ENCODE data around the gene IP6K1. TPM values are rescaled to one million over a fixed set of nuclear protein-coding genes. Genes with fewer than 3 reads are reported as not detected.

IP6K1 gene
- total and polyA plus RNA-seq, 2 experiments from 2014 or later = 10.7 to 35.5 TPM

DNA sequence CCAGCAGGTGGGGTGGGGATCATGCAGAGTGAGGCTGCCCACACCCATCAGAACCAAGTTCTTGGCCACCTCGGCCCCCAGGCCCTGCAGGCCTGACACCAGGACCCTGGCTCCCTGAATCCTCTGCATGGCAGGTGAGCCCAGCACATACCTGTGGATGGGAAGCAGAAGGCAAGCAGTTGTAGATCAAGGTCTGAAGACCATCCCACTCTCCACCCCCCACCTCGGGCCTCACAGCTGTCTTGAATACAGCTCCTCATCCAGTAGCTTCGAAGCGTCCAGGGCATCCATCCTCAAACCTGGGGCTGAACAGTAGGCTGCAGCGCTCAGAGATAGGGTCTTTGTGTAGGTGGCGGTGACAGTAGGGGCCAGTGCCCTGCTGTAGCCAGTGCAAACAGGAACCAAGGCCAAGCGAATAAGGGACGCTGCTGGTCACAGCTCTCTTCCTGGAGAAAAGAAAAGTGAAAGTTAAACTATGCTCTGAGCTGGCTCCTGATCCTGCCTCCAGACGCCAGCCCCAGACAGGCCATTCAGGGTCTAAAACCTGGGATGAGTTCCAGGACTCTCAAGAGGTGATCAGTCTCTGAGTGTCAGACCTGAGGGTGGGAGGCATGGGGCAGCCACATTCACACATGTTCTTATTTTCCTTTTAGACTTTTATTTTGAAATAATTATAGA is 27.3 kb upstream of the IP6K1 start, which contains the start of gene UBA7 (continued):
- TF ChIP-seq, protein P1, sequence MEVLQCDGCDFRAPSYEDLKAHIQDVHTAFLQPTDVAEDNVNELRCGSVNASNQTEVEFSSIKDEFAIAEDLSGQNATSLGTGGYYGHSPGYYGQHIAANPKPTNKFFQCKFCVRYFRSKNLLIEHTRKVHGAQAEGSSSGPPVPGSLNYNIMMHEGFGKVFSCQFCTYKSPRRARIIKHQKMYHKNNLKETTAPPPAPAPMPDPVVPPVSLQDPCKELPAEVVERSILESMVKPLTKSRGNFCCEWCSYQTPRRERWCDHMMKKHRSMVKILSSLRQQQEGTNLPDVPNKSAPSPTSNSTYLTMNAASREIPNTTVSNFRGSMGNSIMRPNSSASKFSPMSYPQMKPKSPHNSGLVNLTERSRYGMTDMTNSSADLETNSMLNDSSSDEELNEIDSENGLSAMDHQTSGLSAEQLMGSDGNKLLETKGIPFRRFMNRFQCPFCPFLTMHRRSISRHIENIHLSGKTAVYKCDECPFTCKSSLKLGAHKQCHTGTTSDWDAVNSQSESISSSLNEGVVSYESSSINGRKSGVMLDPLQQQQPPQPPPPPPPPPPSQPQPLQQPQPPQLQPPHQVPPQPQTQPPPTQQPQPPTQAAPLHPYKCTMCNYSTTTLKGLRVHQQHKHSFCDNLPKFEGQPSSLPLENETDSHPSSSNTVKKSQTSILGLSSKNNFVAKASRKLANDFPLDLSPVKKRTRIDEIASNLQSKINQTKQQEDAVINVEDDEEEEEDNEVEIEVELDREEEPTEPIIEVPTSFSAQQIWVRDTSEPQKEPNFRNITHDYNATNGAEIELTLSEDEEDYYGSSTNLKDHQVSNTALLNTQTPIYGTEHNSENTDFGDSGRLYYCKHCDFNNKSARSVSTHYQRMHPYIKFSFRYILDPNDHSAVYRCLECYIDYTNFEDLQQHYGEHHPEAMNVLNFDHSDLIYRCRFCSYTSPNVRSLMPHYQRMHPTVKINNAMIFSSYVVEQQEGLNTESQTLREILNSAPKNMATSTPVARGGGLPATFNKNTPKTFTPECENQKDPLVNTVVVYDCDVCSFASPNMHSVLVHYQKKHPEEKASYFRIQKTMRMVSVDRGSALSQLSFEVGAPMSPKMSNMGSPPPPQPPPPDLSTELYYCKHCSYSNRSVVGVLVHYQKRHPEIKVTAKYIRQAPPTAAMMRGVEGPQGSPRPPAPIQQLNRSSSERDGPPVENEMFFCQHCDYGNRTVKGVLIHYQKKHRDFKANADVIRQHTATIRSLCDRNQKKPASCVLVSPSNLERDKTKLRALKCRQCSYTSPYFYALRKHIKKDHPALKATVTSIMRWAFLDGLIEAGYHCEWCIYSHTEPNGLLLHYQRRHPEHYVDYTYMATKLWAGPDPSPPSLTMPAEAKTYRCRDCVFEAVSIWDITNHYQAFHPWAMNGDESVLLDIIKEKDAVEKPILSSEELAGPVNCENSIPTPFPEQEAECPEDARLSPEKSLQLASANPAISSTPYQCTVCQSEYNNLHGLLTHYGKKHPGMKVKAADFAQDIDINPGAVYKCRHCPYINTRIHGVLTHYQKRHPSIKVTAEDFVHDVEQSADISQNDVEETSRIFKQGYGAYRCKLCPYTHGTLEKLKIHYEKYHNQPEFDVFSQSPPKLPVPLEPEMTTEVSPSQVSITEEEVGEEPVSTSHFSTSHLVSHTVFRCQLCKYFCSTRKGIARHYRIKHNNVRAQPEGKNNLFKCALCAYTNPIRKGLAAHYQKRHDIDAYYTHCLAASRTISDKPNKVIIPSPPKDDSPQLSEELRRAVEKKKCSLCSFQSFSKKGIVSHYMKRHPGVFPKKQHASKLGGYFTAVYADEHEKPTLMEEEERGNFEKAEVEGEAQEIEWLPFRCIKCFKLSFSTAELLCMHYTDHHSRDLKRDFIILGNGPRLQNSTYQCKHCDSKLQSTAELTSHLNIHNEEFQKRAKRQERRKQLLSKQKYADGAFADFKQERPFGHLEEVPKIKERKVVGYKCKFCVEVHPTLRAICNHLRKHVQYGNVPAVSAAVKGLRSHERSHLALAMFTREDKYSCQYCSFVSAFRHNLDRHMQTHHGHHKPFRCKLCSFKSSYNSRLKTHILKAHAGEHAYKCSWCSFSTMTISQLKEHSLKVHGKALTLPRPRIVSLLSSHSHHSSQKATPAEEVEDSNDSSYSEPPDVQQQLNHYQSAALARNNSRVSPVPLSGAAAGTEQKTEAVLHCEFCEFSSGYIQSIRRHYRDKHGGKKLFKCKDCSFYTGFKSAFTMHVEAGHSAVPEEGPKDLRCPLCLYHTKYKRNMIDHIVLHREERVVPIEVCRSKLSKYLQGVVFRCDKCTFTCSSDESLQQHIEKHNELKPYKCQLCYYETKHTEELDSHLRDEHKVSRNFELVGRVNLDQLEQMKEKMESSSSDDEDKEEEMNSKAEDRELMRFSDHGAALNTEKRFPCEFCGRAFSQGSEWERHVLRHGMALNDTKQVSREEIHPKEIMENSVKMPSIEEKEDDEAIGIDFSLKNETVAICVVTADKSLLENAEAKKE (CRISPR knock-in tag; IDR thresholded peaks at IDR 0.05) = no peak
- no peak for TF ChIP-seq ZNF331 (CRISPR knock-in tag; IDR thresholded peaks at IDR 0.05; ENCODE audit: low read depth)

GRCh38 chr3:49812916-49813496 is 26.7 kb upstream of the IP6K1 start:
- no peaks in the 10 kb centered on the region for H3K9me3 Mint-ChIP-seq
- H2AFZ ChIP-seq = no peak overlapping the region
- TF ChIP-seq ZNF331 (CRISPR knock-in tag; IDR thresholded peaks at IDR 0.05; ENCODE audit: low read depth) (no peak), ZNF114 (CRISPR knock-in tag; IDR thresholded peaks at IDR 0.05) (no peak), EZH2phosphoT487 (IDR thresholded peaks at IDR 0.05; ENCODE audit: unreplicated experiment) (no peak), POLR2AphosphoS5 (IDR thresholded peaks at IDR 0.05; ENCODE audit: low read depth) (no peak), STAT1 (IDR thresholded peaks at IDR 0.05; ENCODE audit: unreplicated experiment) (no peak), JUNB (IDR thresholded peaks at IDR 0.05; ENCODE audit: unreplicated experiment) (no peak)
- TF ChIP-seq, protein P2, sequence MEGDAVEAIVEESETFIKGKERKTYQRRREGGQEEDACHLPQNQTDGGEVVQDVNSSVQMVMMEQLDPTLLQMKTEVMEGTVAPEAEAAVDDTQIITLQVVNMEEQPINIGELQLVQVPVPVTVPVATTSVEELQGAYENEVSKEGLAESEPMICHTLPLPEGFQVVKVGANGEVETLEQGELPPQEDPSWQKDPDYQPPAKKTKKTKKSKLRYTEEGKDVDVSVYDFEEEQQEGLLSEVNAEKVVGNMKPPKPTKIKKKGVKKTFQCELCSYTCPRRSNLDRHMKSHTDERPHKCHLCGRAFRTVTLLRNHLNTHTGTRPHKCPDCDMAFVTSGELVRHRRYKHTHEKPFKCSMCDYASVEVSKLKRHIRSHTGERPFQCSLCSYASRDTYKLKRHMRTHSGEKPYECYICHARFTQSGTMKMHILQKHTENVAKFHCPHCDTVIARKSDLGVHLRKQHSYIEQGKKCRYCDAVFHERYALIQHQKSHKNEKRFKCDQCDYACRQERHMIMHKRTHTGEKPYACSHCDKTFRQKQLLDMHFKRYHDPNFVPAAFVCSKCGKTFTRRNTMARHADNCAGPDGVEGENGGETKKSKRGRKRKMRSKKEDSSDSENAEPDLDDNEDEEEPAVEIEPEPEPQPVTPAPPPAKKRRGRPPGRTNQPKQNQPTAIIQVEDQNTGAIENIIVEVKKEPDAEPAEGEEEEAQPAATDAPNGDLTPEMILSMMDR (conservative IDR thresholded peaks at IDR 0.05; ENCODE audit: low read depth in 2 of 2) = no peak
- TF ChIP-seq, protein P3, sequence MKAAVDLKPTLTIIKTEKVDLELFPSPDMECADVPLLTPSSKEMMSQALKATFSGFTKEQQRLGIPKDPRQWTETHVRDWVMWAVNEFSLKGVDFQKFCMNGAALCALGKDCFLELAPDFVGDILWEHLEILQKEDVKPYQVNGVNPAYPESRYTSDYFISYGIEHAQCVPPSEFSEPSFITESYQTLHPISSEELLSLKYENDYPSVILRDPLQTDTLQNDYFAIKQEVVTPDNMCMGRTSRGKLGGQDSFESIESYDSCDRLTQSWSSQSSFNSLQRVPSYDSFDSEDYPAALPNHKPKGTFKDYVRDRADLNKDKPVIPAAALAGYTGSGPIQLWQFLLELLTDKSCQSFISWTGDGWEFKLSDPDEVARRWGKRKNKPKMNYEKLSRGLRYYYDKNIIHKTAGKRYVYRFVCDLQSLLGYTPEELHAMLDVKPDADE (IDR thresholded peaks at IDR 0.05) = no peak
- TF ChIP-seq, protein P4, sequence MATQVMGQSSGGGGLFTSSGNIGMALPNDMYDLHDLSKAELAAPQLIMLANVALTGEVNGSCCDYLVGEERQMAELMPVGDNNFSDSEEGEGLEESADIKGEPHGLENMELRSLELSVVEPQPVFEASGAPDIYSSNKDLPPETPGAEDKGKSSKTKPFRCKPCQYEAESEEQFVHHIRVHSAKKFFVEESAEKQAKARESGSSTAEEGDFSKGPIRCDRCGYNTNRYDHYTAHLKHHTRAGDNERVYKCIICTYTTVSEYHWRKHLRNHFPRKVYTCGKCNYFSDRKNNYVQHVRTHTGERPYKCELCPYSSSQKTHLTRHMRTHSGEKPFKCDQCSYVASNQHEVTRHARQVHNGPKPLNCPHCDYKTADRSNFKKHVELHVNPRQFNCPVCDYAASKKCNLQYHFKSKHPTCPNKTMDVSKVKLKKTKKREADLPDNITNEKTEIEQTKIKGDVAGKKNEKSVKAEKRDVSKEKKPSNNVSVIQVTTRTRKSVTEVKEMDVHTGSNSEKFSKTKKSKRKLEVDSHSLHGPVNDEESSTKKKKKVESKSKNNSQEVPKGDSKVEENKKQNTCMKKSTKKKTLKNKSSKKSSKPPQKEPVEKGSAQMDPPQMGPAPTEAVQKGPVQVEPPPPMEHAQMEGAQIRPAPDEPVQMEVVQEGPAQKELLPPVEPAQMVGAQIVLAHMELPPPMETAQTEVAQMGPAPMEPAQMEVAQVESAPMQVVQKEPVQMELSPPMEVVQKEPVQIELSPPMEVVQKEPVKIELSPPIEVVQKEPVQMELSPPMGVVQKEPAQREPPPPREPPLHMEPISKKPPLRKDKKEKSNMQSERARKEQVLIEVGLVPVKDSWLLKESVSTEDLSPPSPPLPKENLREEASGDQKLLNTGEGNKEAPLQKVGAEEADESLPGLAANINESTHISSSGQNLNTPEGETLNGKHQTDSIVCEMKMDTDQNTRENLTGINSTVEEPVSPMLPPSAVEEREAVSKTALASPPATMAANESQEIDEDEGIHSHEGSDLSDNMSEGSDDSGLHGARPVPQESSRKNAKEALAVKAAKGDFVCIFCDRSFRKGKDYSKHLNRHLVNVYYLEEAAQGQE (IDR thresholded peaks at IDR 0.05; ENCODE audit: unreplicated experiment) = no peak

More at GRCh38 chr3:49812916-49813496, 26.7 kb upstream of the IP6K1 start:
- Mint-ChIP-seq H3K4me1 (no peaks in the 10 kb centered on the region; the same call in 2 of the 3 replicates), H3K36me3 (ENCODE audit: low read depth) (no peaks in the 10 kb centered on the region), H3K4me3 (no peak overlapping the region), H3K27ac (no peak overlapping the region), H3K27me3 (ENCODE audit: insufficient read depth, low read depth, poor library complexity) (peaks cover 6% of the 10 kb centered on the region)
- Histone ChIP-seq H3K9me2 (ENCODE audit: insufficient read depth) (no peaks in the 10 kb centered on the region), H3K4me2 (no peak overlapping the region), H3F3A (replicated peaks; ENCODE audit: low read depth) (no peaks in the 10 kb centered on the region), H3K36me3 (ENCODE audit: insufficient read depth) (no peaks in the 10 kb centered on the region), H4K20me1 (replicated peaks; ENCODE audit: insufficient read depth) (no peaks in the 10 kb centered on the region), H3K27me3 (ENCODE audit: insufficient read depth) (no peaks in the 10 kb centered on the region), H3K4me3 (no peak overlapping the region), H3K27ac (ENCODE audit: low read depth) (no peak overlapping the region), H3K4me1 (ENCODE audit: insufficient read depth) (no peaks in the 10 kb centered on the region), H3K79me2 (replicated peaks; ENCODE audit: insufficient read depth) (no peaks in the 10 kb centered on the region)
- ATAC-seq (no peak), DNase-seq (ENCODE audit: low spot score) (no peak)

Data from GM23338 (cell line).